Stimulated activated naive CD8-positive, alpha-beta T cell treated with anti-CD3 and anti-CD28 coated beads, Interleukin-15, Interleukin-2, amounts not matched to agents 100 ng/mL and 50 ng/mL, for 24 hours (primary cell): ENCODE measurements around the gene ARMC2.
"Not testable (repeated sequence)": the region's sequence is repeated elsewhere in the genome, so short reads cannot be mapped to it uniquely, and the experiment has no call there.

ENCODE experiments used
- H3K27ac Mint-ChIP-seq: one replicate; pipeline ENCODE4 v1.8.0; 2021; ENCODE audit warnings: mild to moderate bottlenecking, mixed read lengths
- H3K27me3 Mint-ChIP-seq: one replicate; pipeline ENCODE4 v1.8.0; 2021; ENCODE audit warnings: mixed read lengths
- H3K36me3 Mint-ChIP-seq: one replicate; pipeline ENCODE4 v1.8.0; 2021; ENCODE audit warnings: low read depth, mixed read lengths
- H3K4me1 Mint-ChIP-seq: one replicate; pipeline ENCODE4 v1.8.0; 2021; ENCODE audit warnings: low read depth, mixed read lengths
- H3K4me3 Mint-ChIP-seq: one replicate; pipeline ENCODE4 v1.8.0; 2021; ENCODE audit warnings: mild to moderate bottlenecking, mixed read lengths
- H3K9me3 Mint-ChIP-seq: one replicate; pipeline ENCODE4 v1.8.0; 2021; ENCODE audit warnings: mixed read lengths

ARMC2 gene

GRCh38 chr6:108958900-108959770 lies 110.9 kb downstream of the ARMC2 start:
- peaks cover 16% of the 10 kb centered on the region for H3K4me1 Mint-ChIP-seq
- no peaks in the 10 kb centered on the region for H3K36me3 Mint-ChIP-seq
- H3K27me3 Mint-ChIP-seq: no peaks in the 10 kb centered on the region
- no peaks in the 10 kb centered on the region for H3K9me3 Mint-ChIP-seq
- peak overlapping the region; percentile 45 for H3K27ac Mint-ChIP-seq
- no peak overlapping the region for H3K4me3 Mint-ChIP-seq

- no peaks in the 10 kb centered on the region for H3K27me3 Mint-ChIP-seq
- H3K36me3 Mint-ChIP-seq: no peaks in the 10 kb centered on the region
- H3K4me1 Mint-ChIP-seq: peaks cover 14% of the 10 kb centered on the region
- H3K27ac Mint-ChIP-seq: no peak overlapping the region
- H3K4me3 Mint-ChIP-seq: no peak overlapping the region
- H3K9me3 Mint-ChIP-seq: no peaks in the 10 kb centered on the region
Measured at GRCh38 chr6:108959972-108960582, 111.9 kb downstream of the ARMC2 start.

GRCh38 chr6:108960601-108961000 lies 112.4 kb downstream of the ARMC2 start:
- no peak overlapping the region for H3K27ac Mint-ChIP-seq
- no peaks in the 10 kb centered on the region for H3K27me3 Mint-ChIP-seq
- H3K36me3 Mint-ChIP-seq: no peaks in the 10 kb centered on the region
- H3K4me3 Mint-ChIP-seq: no peak overlapping the region
- peaks cover 9% of the 10 kb centered on the region for H3K4me1 Mint-ChIP-seq
- H3K9me3 Mint-ChIP-seq: no peaks in the 10 kb centered on the region

GRCh38 chr6:108961077-108961476 lies 112.9 kb downstream of the ARMC2 start:
- Mint-ChIP-seq H3K4me3 (no peak overlapping the region), H3K36me3 (no peaks in the 10 kb centered on the region), H3K27ac (no peak overlapping the region), H3K27me3 (no peaks in the 10 kb centered on the region), H3K9me3 (no peaks in the 10 kb centered on the region), H3K4me1 (peaks cover 5% of the 10 kb centered on the region)

GRCh38 chr6:108961985-108962384 lies 113.8 kb downstream of the ARMC2 start:
- H3K36me3 Mint-ChIP-seq: no peaks in the 10 kb centered on the region
- no peak overlapping the region for H3K4me3 Mint-ChIP-seq
- H3K27ac Mint-ChIP-seq: no peak overlapping the region
- H3K4me1 Mint-ChIP-seq: peaks cover 13% of the 10 kb centered on the region
- H3K9me3 Mint-ChIP-seq: no peaks in the 10 kb centered on the region
- H3K27me3 Mint-ChIP-seq: no peaks in the 10 kb centered on the region

GRCh38 chr6:108966251-108966650 lies 118.0 kb downstream of the ARMC2 start:
- H3K4me3 Mint-ChIP-seq: no peak overlapping the region
- peaks cover 14% of the 10 kb centered on the region for H3K4me1 Mint-ChIP-seq
- no peak overlapping the region for H3K27ac Mint-ChIP-seq
- no peaks in the 10 kb centered on the region for H3K9me3 Mint-ChIP-seq
- no peaks in the 10 kb centered on the region for H3K27me3 Mint-ChIP-seq
- no peaks in the 10 kb centered on the region for H3K36me3 Mint-ChIP-seq

- Mint-ChIP-seq H3K27ac (peak overlapping the region; percentile 61), H3K27me3 (no peaks in the 10 kb centered on the region), H3K4me3 (no peak overlapping the region), H3K9me3 (no peaks in the 10 kb centered on the region), H3K36me3 (no peaks in the 10 kb centered on the region), H3K4me1 (peaks cover 16% of the 10 kb centered on the region)
Measured at GRCh38 chr6:108966855-108967755, 118.9 kb downstream of the ARMC2 start.

- H3K9me3 Mint-ChIP-seq: no peaks in the 10 kb centered on the region
- H3K36me3 Mint-ChIP-seq: no peaks in the 10 kb centered on the region
- H3K27me3 Mint-ChIP-seq: no peaks in the 10 kb centered on the region
- peaks cover 17% of the 10 kb centered on the region for H3K4me1 Mint-ChIP-seq
- no peak overlapping the region for H3K4me3 Mint-ChIP-seq
- no peak overlapping the region for H3K27ac Mint-ChIP-seq
Measured at GRCh38 chr6:108968325-108969316, 120.4 kb downstream of the ARMC2 start.

- Mint-ChIP-seq H3K27ac (no peak overlapping the region), H3K27me3 (no peaks in the 10 kb centered on the region), H3K36me3 (no peaks in the 10 kb centered on the region), H3K4me1 (peaks cover 17% of the 10 kb centered on the region), H3K4me3 (no peak overlapping the region), H3K9me3 (no peaks in the 10 kb centered on the region)
Measured at GRCh38 chr6:108969776-108970175, 121.6 kb downstream of the ARMC2 start.

GRCh38 chr6:108974201-108974600 lies 126.0 kb downstream of the ARMC2 start:
- Mint-ChIP-seq H3K27ac (no peak overlapping the region), H3K4me1 (peaks cover 3% of the 10 kb centered on the region), H3K9me3 (peaks cover 20% of the 10 kb centered on the region), H3K27me3 (no peaks in the 10 kb centered on the region), H3K36me3 (peaks cover 7% of the 10 kb centered on the region), H3K4me3 (no peak overlapping the region)

- H3K4me1 Mint-ChIP-seq, H3K27me3 Mint-ChIP-seq, H3K4me3 Mint-ChIP-seq, H3K27ac Mint-ChIP-seq: not testable (repeated sequence)
- Mint-ChIP-seq H3K36me3 (peaks cover 23% of the 10 kb centered on the region), H3K9me3 (peaks cover 33% of the 10 kb centered on the region)
Measured at GRCh38 chr6:108978638-108979037, 130.4 kb downstream of the ARMC2 start.

- H3K27me3 Mint-ChIP-seq: no peaks in the 10 kb centered on the region
- peaks cover 26% of the 10 kb centered on the region for H3K9me3 Mint-ChIP-seq
- H3K27ac Mint-ChIP-seq: no peak overlapping the region
- H3K4me1 Mint-ChIP-seq: no peaks in the 10 kb centered on the region
- peaks cover 36% of the 10 kb centered on the region for H3K36me3 Mint-ChIP-seq
- no peak overlapping the region for H3K4me3 Mint-ChIP-seq
Measured at GRCh38 chr6:108982154-108983113, 134.2 kb downstream of the ARMC2 start.

- Mint-ChIP-seq H3K4me3 (no peak overlapping the region), H3K27me3 (no peaks in the 10 kb centered on the region), H3K9me3 (peaks cover 21% of the 10 kb centered on the region), H3K27ac (no peak overlapping the region), H3K4me1 (no peaks in the 10 kb centered on the region), H3K36me3 (peaks cover 37% of the 10 kb centered on the region)
Measured at GRCh38 chr6:108983151-108983550, 134.9 kb downstream of the ARMC2 start.
